Gastrocnemius medialis (tissue), 4 donors: ENCODE data around the gene PTPRT. TPM values are rescaled to one million over a fixed set of nuclear protein-coding genes. Genes with fewer than 3 reads are reported as not detected.

ENCODE experiments used
- ATAC-seq, 2 donors: fragments of 150-250 bp; one replicate each; pipeline ENCODE4 v1.9.1; 2016
- DNase-seq, 2 donors: peaks; one replicate each; pipeline ENCODE4 v3.0.0-alpha.2; 2019
- H3K27ac ChIP-seq, 4 donors: fragments of 200-600 bp; sonication (generic); 1 replicate in 1 of 4; 2 replicates in 3 of 4; pipeline ENCODE4 v1.5.1; 2016 to 2018; ENCODE audit warnings: mild to moderate bottlenecking in 2 of 4, moderate library complexity in 1 of 4
- H3K27me3 ChIP-seq, 3 donors: fragments of 200-600 bp; sonication (generic) in 2 of 3; 1 replicate in 1 of 3; 2 replicates in 2 of 3; pipeline versions ENCODE4 v1.5.1 to v1.6.0; 2016 to 2019; ENCODE audit warnings: mild to moderate bottlenecking in 1 of 3, moderate library complexity in 1 of 3
- H3K36me3 ChIP-seq, 2 donors: fragments of 200-600 bp; sonication (generic) in 1 of 2; one replicate each; pipeline ENCODE4 v1.5.1; 2017 to 2018
- H3K4me1 ChIP-seq, 2 donors: fragments of 200-600 bp; sonication (generic) in 1 of 2; one replicate each; pipeline ENCODE4 v1.5.1; 2016 to 2017; ENCODE audit warnings: mild to moderate bottlenecking in 2 of 2
- H3K4me3 ChIP-seq, 4 donors: fragments of 200-600 bp; sonication (generic) in 3 of 4; 1 replicate in 1 of 4; 2 replicates in 3 of 4; pipeline ENCODE4 v1.5.1; 2016 to 2019; ENCODE audit warnings: mild to moderate bottlenecking in 2 of 4
- H3K9me3 ChIP-seq, 3 donors: fragments of 200-600 bp; sonication (generic) in 2 of 3; 1 replicate in 1 of 3; 2 replicates in 2 of 3; pipeline ENCODE4 v1.5.1; 2016 to 2019
- POLR2A ChIP-seq, 2 donors: fragments of 450-650 bp; IDR thresholded peaks; one replicate each; pipeline ENCODE4 v1.6.1; 2017; ENCODE audit warnings: antibody characterized with exemption in 2 of 2, mild to moderate bottlenecking in 2 of 2, moderate library complexity in 2 of 2
- in situ Hi-C, 4 donors: fragments of 200-750 bp; cut with MboI; loops; one replicate each; pipeline versions ENCODE4 v1.15.0 to v1.8.0; 2017; ENCODE audit warnings: low sequenced_read_pairs in 4 of 4
- intact Hi-C: fragments of 100-400 bp; cut with DNase I; formaldehyde crosslinking; loops from one replicate; pipeline ENCODE4 v1.15.1; 2023; ENCODE audit warnings: low total_unique reads
- total RNA-seq, 4 donors: library from RNA; depleted of rRNA; stranded (reverse); fragments of >200 nt; gene quantifications; one replicate each; pipeline versions ENCODE4 v1.1.0 to v1.2.3, GENCODE V29; 2016
- TF ChIP-seq, protein P1 (sequence below), 5 experiments: fragments of 450-650 bp in 3 of 5; fragments of 200-600 bp in 2 of 5; sonication (generic) in 2 of 5; IDR thresholded peaks in 4 of 5; conservative IDR thresholded peaks in 1 of 5; 1 replicate in 4 of 5; 2 replicates in 1 of 5; pipeline ENCODE4 v1.5.1; 2016 to 2019; ENCODE audit warnings: antibody characterized with exemption in 5 of 5, mild to moderate bottlenecking in 3 of 5, moderate library complexity in 3 of 5

Gene PTPRT
- total RNA-seq, 4 donors from 2014 or later = not detected

DNA sequence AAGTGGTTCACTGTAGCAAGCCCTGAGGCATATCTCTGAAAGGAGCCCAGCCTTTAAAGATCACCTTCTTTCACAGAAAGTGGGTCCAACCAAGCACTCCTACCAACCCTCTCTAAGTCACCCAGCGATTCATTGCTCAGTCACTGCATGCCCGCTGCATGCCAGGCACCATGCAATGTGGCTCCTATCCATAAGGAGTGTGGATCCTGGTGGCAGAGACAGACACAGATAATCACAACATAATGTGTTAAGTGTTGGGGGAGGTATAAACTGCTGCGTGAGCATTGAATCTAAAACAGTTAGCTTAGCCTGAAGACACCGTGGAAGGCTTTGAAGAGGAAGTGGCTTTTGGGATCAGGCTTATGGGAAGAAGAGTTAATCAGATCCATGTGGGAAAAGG, 659.5 kb downstream of the PTPRT start:
- in situ Hi-C loops (no loop called here), intact Hi-C loops (no loop called here)
- H3K9me3 ChIP-seq = no peaks in the 10 kb centered on the region

DNA sequence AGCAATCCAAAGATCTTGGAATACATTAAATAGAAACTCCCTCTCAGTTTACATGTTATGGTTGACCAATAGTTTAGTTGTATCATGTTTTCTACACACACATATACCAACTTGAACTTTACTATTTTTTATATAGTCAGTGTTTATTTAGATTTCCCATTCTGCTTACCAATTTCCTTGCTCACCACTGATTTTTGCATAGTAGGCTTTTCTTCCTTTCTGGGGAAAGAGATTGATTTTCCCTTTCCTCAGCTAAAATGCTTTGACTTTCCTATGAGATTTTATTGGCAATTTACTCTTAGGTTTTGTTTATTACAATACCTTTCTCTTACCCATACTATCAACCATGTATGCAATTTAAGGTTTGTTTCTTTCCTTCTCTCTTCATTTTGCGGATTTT, 665.6 kb downstream of the PTPRT start:
- ATAC-seq = no peak
- no peaks in the 10 kb centered on the region for H3K36me3 ChIP-seq
- H3K27ac ChIP-seq = no peak overlapping the region
- no peaks in the 10 kb centered on the region for H3K9me3 ChIP-seq
- TF ChIP-seq, protein P1, sequence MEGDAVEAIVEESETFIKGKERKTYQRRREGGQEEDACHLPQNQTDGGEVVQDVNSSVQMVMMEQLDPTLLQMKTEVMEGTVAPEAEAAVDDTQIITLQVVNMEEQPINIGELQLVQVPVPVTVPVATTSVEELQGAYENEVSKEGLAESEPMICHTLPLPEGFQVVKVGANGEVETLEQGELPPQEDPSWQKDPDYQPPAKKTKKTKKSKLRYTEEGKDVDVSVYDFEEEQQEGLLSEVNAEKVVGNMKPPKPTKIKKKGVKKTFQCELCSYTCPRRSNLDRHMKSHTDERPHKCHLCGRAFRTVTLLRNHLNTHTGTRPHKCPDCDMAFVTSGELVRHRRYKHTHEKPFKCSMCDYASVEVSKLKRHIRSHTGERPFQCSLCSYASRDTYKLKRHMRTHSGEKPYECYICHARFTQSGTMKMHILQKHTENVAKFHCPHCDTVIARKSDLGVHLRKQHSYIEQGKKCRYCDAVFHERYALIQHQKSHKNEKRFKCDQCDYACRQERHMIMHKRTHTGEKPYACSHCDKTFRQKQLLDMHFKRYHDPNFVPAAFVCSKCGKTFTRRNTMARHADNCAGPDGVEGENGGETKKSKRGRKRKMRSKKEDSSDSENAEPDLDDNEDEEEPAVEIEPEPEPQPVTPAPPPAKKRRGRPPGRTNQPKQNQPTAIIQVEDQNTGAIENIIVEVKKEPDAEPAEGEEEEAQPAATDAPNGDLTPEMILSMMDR (IDR thresholded peaks at IDR 0.05 in 4 of 5, conservative IDR thresholded peaks at IDR 0.05 in 1 of 5) = no peak
- no peak for TF ChIP-seq POLR2A (IDR thresholded peaks at IDR 0.05)
- no peak overlapping the region for H3K4me3 ChIP-seq
- no peaks in the 10 kb centered on the region for H3K27me3 ChIP-seq
- intact Hi-C loops (no loop called here), in situ Hi-C loops (loop anchor here in 1 of 4 donors (10.0 kb wide), 1 partner anchor 319 kb away; no protein-coding TSS in a partner anchor)
- DNase-seq = no peak
- H3K4me1 ChIP-seq = no peaks in the 10 kb centered on the region

More for the DNA sequence above, 659.5 kb downstream of the PTPRT start:
- TF ChIP-seq, protein P1 (IDR thresholded peaks at IDR 0.05 in 4 of 5, conservative IDR thresholded peaks at IDR 0.05 in 1 of 5) = no peak
- no peaks in the 10 kb centered on the region for H3K36me3 ChIP-seq
- DNase-seq (no peak), ATAC-seq (no peak)
- H3K27ac ChIP-seq = no peak overlapping the region
- no peak overlapping the region for H3K4me3 ChIP-seq
- H3K4me1 ChIP-seq = no peaks in the 10 kb centered on the region
- no peaks in the 10 kb centered on the region for H3K27me3 ChIP-seq

DNA sequence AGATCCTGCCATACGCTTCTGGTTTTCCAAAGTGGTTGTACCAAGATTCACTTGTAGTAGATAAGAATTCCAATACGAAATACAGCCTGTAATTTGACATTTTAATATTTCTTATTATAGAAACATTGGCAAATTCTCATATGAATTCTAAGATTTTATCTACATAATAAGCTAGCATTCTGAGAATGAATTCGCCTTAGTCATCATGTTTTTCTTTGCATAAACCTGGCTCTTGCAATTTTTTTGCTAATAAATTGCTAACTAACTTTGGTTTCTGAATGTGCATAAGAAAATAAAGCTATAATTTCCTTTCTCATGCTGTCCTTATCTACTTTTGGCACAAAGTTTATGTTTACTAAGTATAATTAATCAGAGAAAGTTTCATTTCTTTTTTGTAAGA, 673.0 kb downstream of the PTPRT start:
- H3K27me3 ChIP-seq = no peaks in the 10 kb centered on the region
- H3K4me1 ChIP-seq = no peaks in the 10 kb centered on the region
- H3K9me3 ChIP-seq = no peaks in the 10 kb centered on the region
- ATAC-seq = no peak
- H3K4me3 ChIP-seq = no peak overlapping the region
- H3K27ac ChIP-seq = no peak overlapping the region
- no peaks in the 10 kb centered on the region for H3K36me3 ChIP-seq
- no peak for DNase-seq
- intact Hi-C loops (no loop called here), in situ Hi-C loops (no loop called here)
- TF ChIP-seq POLR2A (IDR thresholded peaks at IDR 0.05) = no peak
- TF ChIP-seq, protein P1 (IDR thresholded peaks at IDR 0.05 in 4 of 5, conservative IDR thresholded peaks at IDR 0.05 in 1 of 5) = no peak

- Histone ChIP-seq H3K36me3 (no peaks in the 10 kb centered on the region), H3K4me3 (no peak overlapping the region), H3K27me3 (no peaks in the 10 kb centered on the region), H3K4me1 (no peaks in the 10 kb centered on the region), H3K9me3 (no peaks in the 10 kb centered on the region), H3K27ac (no peak overlapping the region)
- intact Hi-C loops = no loop called here
- no peak for ATAC-seq
- in situ Hi-C loops = no loop called here
- no peak for TF ChIP-seq POLR2A (IDR thresholded peaks at IDR 0.05)
- TF ChIP-seq, protein P1 (IDR thresholded peaks at IDR 0.05 in 4 of 5, conservative IDR thresholded peaks at IDR 0.05 in 1 of 5) = no peak
- no peak for DNase-seq
Observed at GRCh38 chr20:42510686-42511085, 679.0 kb downstream of the PTPRT start.

DNA sequence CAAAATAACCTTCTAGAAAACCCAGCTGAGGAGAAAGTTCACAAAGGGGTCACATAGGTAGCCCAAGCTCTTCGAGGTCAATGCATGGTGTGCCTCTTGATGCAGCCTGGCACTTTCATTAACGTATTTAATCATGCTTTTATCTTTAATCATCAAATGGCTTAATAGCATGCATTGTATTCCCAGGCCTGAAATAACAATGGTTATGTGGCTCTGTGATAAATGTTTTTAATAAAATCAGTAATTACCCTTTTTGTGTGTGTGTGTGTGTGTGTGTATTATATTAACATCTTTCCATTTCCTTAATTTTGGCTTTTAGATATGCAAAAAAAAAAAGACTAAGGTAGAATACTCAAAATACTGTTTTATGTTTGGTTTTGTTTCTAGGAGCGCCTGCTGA, 681.8 kb downstream of the PTPRT start:
- no peaks in the 10 kb centered on the region for H3K36me3 ChIP-seq
- intact Hi-C loops (no loop called here), in situ Hi-C loops (no loop called here)
- H3K4me1 ChIP-seq = no peaks in the 10 kb centered on the region
- TF ChIP-seq, protein P1 (IDR thresholded peaks at IDR 0.05 in 4 of 5, conservative IDR thresholded peaks at IDR 0.05 in 1 of 5) = no peak
- TF ChIP-seq POLR2A (IDR thresholded peaks at IDR 0.05) = no peak
- H3K27me3 ChIP-seq = no peaks in the 10 kb centered on the region
- H3K9me3 ChIP-seq = no peaks in the 10 kb centered on the region
- no peak overlapping the region for H3K27ac ChIP-seq
- H3K4me3 ChIP-seq = no peak overlapping the region
- no peak for DNase-seq
- ATAC-seq = no peak
